ENCODE data around the gene ACTN4. TPM values are rescaled to one million over a fixed set of nuclear protein-coding genes. Genes with fewer than 3 reads are reported as not detected.

ACTN4 gene
- total RNA-seq, 2 experiments from 2014 or later, result 86.8 to 178 TPM

- Histone ChIP-seq H3K36me3 (ENCODE audit: insufficient read depth, low read length) (peaks cover 43% of the 10 kb centered on the region; the same call in 1 of the 2 replicates), H2AFZ (ENCODE audit: low read length) (no peak overlapping the region), H3K9me3 (ENCODE audit: low read length) (no peaks in the 10 kb centered on the region), H4K20me1 (ENCODE audit: insufficient read depth, low read length) (no peaks in the 10 kb centered on the region), H3K4me2 (ENCODE audit: low read length) (no peak overlapping the region), H3K9me2 (ENCODE audit: insufficient read depth, low read length) (no peaks in the 10 kb centered on the region), H3K4me1 (ENCODE audit: insufficient read depth, low read length, poor library complexity, severe bottlenecking) (no peaks in the 10 kb centered on the region), H3K4me3 (ENCODE audit: low read depth, low read length, poor library complexity, severe bottlenecking) (no peak overlapping the region), H3K79me2 (ENCODE audit: insufficient read depth, low read depth, low read length) (no peaks in the 10 kb centered on the region), H3K27ac (ENCODE audit: low read depth, low read length, poor library complexity, severe bottlenecking) (no peak overlapping the region)
- no TSS peak for BruUV-seq (replicated peaks)
- DNase-seq (ENCODE audit: low spot score), result no peak
- ChIA-PET CTCF (ENCODE audit: unreplicated experiment) (no interaction called here), POLR2A (interaction anchor here (0.5 kb wide), 1 partner anchor 260 kb away, joined by 5 read pairs; no protein-coding TSS in a partner anchor)
- TF ChIP-seq CTCF (conservative IDR thresholded peaks at IDR 0.05; ENCODE audit: low read length) (no peak), EZH2phosphoT487 (IDR thresholded peaks at IDR 0.05; ENCODE audit: borderline replicate concordance, low read depth, low read length) (no peak)
- intact Hi-C loops (cut with micrococcal nuclease; ENCODE audit: unreplicated experiment), result loop anchor here (10.0 kb wide), 2 partner anchors 183 to 213 kb away; no protein-coding TSS in a partner anchor
These were observed 80.6 kb downstream of the ACTN4 start for GRCh38 chr19:38727868-38728660.

- Histone ChIP-seq H3K36me3 (ENCODE audit: insufficient read depth, low read length) (peaks cover 35% of the 10 kb centered on the region; the same call in 1 of the 2 replicates), H2AFZ (ENCODE audit: low read length) (no peak overlapping the region), H4K20me1 (ENCODE audit: insufficient read depth, low read length) (no peaks in the 10 kb centered on the region), H3K4me2 (ENCODE audit: low read length) (no peak overlapping the region), H3K4me3 (ENCODE audit: low read depth, low read length, poor library complexity, severe bottlenecking) (no peak overlapping the region), H3K79me2 (ENCODE audit: insufficient read depth, low read depth, low read length) (no peaks in the 10 kb centered on the region), H3K9me2 (ENCODE audit: insufficient read depth, low read length) (no peaks in the 10 kb centered on the region), H3K4me1 (ENCODE audit: insufficient read depth, low read length, poor library complexity, severe bottlenecking) (peaks cover 5% of the 10 kb centered on the region), H3K27ac (ENCODE audit: low read depth, low read length, poor library complexity, severe bottlenecking) (no peak overlapping the region), H3K9me3 (ENCODE audit: low read length) (no peaks in the 10 kb centered on the region)
- POLR2A ChIA-PET, result interaction anchor here (0.5 kb wide), 1 partner anchor 259 kb away, joined by 5 read pairs; no protein-coding TSS in a partner anchor
- CTCF ChIA-PET (ENCODE audit: unreplicated experiment), result no interaction called here
- intact Hi-C loops (cut with micrococcal nuclease; ENCODE audit: unreplicated experiment), result loop anchor here (1.0 to 10.0 kb wide), 3 partner anchors 184 to 214 kb away; partner anchors contain the start of genes MRPS12 and SARS2
- TF ChIP-seq CTCF (conservative IDR thresholded peaks at IDR 0.05; ENCODE audit: low read length), result no peak
- no peak for TF ChIP-seq EZH2phosphoT487 (IDR thresholded peaks at IDR 0.05; ENCODE audit: borderline replicate concordance, low read depth, low read length)
- no peak for DNase-seq (ENCODE audit: low spot score)
- no TSS peak for BruUV-seq (replicated peaks)
These were observed 81.5 kb downstream of the ACTN4 start for GRCh38 chr19:38728752-38729541.
